Activated CD4-positive, alpha-beta T cell treated with anti-CD3 and anti-CD28 coated beads, Interleukin-2, amount 50 U/mL, for 1 hour (primary cell): ENCODE results near the gene HNRNPM.
"Not testable (repeated sequence)": the region's sequence is repeated elsewhere in the genome, so short reads cannot be mapped to it uniquely, and the experiment has no call there.

Source experiments
- DNase-seq: peaks from one replicate; pipeline ENCODE4 v3.0.0-alpha.2; 2020

The HNRNPM gene

GRCh38 chr19:8514505-8515009 lies 69.8 kb downstream of the HNRNPM start:
- DNase-seq, result not testable (repeated sequence)

GRCh38 chr19:8515317-8515716 lies 70.5 kb downstream of the HNRNPM start:
- DNase-seq, result peak; percentile 43

GRCh38 chr19:8517551-8518442 lies 73.0 kb downstream of the HNRNPM start:
- DNase-seq, result peak; percentile 52

GRCh38 chr19:8518536-8518935 lies 73.8 kb downstream of the HNRNPM start:
- no peak for DNase-seq

GRCh38 chr19:8519388-8519787 lies 74.6 kb downstream of the HNRNPM start:
- DNase-seq, result no peak

- DNase-seq, result no peak
Measured at GRCh38 chr19:8525401-8525684, 80.6 kb downstream of the HNRNPM start.

GRCh38 chr19:8526345-8527091 lies 81.7 kb downstream of the HNRNPM start:
- DNase-seq, result no peak

- no peak for DNase-seq
Measured at GRCh38 chr19:8528500-8528899, 83.7 kb downstream of the HNRNPM start.

- no peak for DNase-seq
Measured at GRCh38 chr19:8529369-8530006, 84.7 kb downstream of the HNRNPM start.

- DNase-seq, result no peak
Measured at GRCh38 chr19:8530061-8530679, 85.4 kb downstream of the HNRNPM start.

- DNase-seq, result no peak
Measured at GRCh38 chr19:8531470-8531869, 86.7 kb downstream of the HNRNPM start.

GRCh38 chr19:8532225-8532624 lies 87.5 kb downstream of the HNRNPM start:
- DNase-seq, result no peak

GRCh38 chr19:8536282-8536681 lies 91.5 kb downstream of the HNRNPM start:
- DNase-seq, result no peak

GRCh38 chr19:8537099-8537498 lies 92.3 kb downstream of the HNRNPM start:
- DNase-seq, result no peak
